Liver (tissue), 9 donors: ENCODE data around the gene UBE2D3. TPM values are rescaled to one million over a fixed set of nuclear protein-coding genes. Genes with fewer than 3 reads are reported as not detected.

Source experiments
- DNase-seq: peaks from one replicate; pipeline ENCODE4 v3.0.0-alpha.2; 2017; ENCODE audit warnings: low spot score
- H3K27ac ChIP-seq, 2 donors: one replicate each; pipeline ENCODE4 v1.7.0; 2013; ENCODE audit warnings: inconsistent platforms in 2 of 2, low read length in 2 of 2, control low read depth in 1 of 2, low read depth in 1 of 2, mild to moderate bottlenecking in 1 of 2
- H3K27me3 ChIP-seq, 4 donors: one replicate each; pipeline versions ENCODE4 v1.6.1 to v1.7.0; 2013; ENCODE audit warnings: low read length in 3 of 4, inconsistent platforms in 1 of 4, mild to moderate bottlenecking in 1 of 4, moderate library complexity in 1 of 4; ENCODE audit not compliant: control insufficient read depth in 4 of 4, insufficient read depth in 4 of 4
- H3K36me3 ChIP-seq, 4 donors: one replicate each; pipeline versions ENCODE4 v1.6.1 to v1.7.0; 2013; ENCODE audit warnings: low read length in 3 of 4, mild to moderate bottlenecking in 3 of 4, low read depth in 1 of 4, moderate library complexity in 1 of 4; ENCODE audit not compliant: control insufficient read depth in 4 of 4, insufficient read depth in 3 of 4
- H3K4me1 ChIP-seq, 4 donors: one replicate each; pipeline versions ENCODE4 v1.6.1 to v1.7.0; 2013; ENCODE audit warnings: low read length in 3 of 4, mild to moderate bottlenecking in 3 of 4, moderate library complexity in 1 of 4; ENCODE audit not compliant: control insufficient read depth in 4 of 4, insufficient read depth in 4 of 4
- H3K4me3 ChIP-seq, 3 donors: one replicate each; pipeline versions ENCODE4 v1.6.1 to v1.7.0; 2013; ENCODE audit warnings: low read length in 3 of 3, control low read depth in 1 of 3, low read depth in 1 of 3, mild to moderate bottlenecking in 1 of 3
- H3K9ac ChIP-seq, 2 donors: one replicate each; pipeline ENCODE4 v1.7.0; 2013; ENCODE audit warnings: low read length in 2 of 2, mild to moderate bottlenecking in 2 of 2, moderate library complexity in 2 of 2, control low read depth in 1 of 2, low read depth in 1 of 2
- H3K9me3 ChIP-seq, 4 donors: one replicate each; pipeline versions ENCODE4 v1.6.1 to v1.7.0; 2013; ENCODE audit warnings: low read length in 3 of 4; ENCODE audit not compliant: control insufficient read depth in 4 of 4
- EGR1 ChIP-seq, 2 donors: IDR thresholded peaks; 2 replicates each; pipeline ENCODE4 v1.6.1; 2016 to 2018; ENCODE audit warnings: antibody characterized with exemption in 2 of 2, low read depth in 2 of 2
- FOXA1 ChIP-seq: IDR thresholded peaks from 2 replicates; pipeline ENCODE4 v1.6.1; 2016; ENCODE audit warnings: antibody characterized with exemption
- FOXA2 ChIP-seq: IDR thresholded peaks from 2 replicates; pipeline ENCODE4 v1.6.1; 2016; ENCODE audit warnings: antibody characterized with exemption
- GABPA ChIP-seq, 2 donors: IDR thresholded peaks in 1 of 2; conservative IDR thresholded peaks in 1 of 2; 2 replicates each; pipeline ENCODE4 v1.6.1; 2016; ENCODE audit warnings: antibody characterized with exemption in 2 of 2, mild to moderate bottlenecking in 1 of 2, moderate library complexity in 1 of 2
- HNF4A ChIP-seq, 2 donors: conservative IDR thresholded peaks; 2 replicates each; pipeline ENCODE4 v1.6.1; 2016; ENCODE audit warnings: antibody characterized with exemption in 2 of 2, mild to moderate bottlenecking in 2 of 2
- HNF4G ChIP-seq: IDR thresholded peaks from 2 replicates; pipeline ENCODE4 v1.6.1; 2016; ENCODE audit warnings: antibody characterized with exemption
- JUND ChIP-seq, 2 donors: IDR thresholded peaks; 2 replicates each; pipeline ENCODE4 v1.6.1; 2016; ENCODE audit warnings: antibody characterized with exemption in 2 of 2
- NR2F2 ChIP-seq: IDR thresholded peaks from 2 replicates; pipeline ENCODE4 v1.6.1; 2016; ENCODE audit warnings: antibody characterized with exemption
- RAD21 ChIP-seq, 2 donors: IDR thresholded peaks; 2 replicates each; pipeline ENCODE4 v1.6.1; 2016; ENCODE audit warnings: antibody characterized with exemption in 2 of 2, mild to moderate bottlenecking in 2 of 2
- RXRA ChIP-seq, 2 donors: IDR thresholded peaks; 2 replicates each; pipeline ENCODE4 v1.6.1; 2017 to 2018; ENCODE audit warnings: antibody characterized with exemption in 2 of 2, mild to moderate bottlenecking in 1 of 2
- TAF1 ChIP-seq: conservative IDR thresholded peaks from 2 replicates; pipeline ENCODE4 v1.6.1; 2016; ENCODE audit warnings: antibody characterized with exemption, mild to moderate bottlenecking
- YY1 ChIP-seq: IDR thresholded peaks from 2 replicates; pipeline ENCODE4 v1.6.1; 2016; ENCODE audit warnings: antibody characterized with exemption, mild to moderate bottlenecking
- WGBS: extraction: QIAGEN DNeasy Blood & Tissue Kit; methylation state at CpG from one replicate; pipeline ENCODE4 v1.1.7; 2013; 5-methylcytosine and 5-hydroxymethylcytosine counted together
- polyA plus RNA-seq, 2 donors: library from polyadenylated mRNA; stranded (reverse) in 1 of 2; unstranded in 1 of 2; fragments of 200-250 nt in 1 of 2; fragments of >200 nt in 1 of 2; fragmentation: Nextera tagmentation in 1 of 2; extraction: Ambion mirVana in 1 of 2; gene quantifications; one replicate each; pipeline versions ENCODE4 v1.2.1 to v1.2.3, GENCODE V29; 2013 to 2015
- total RNA-seq, 2 donors: library from RNA; depleted of rRNA; stranded (reverse); fragments of >200 nt; gene quantifications; one replicate each; pipeline ENCODE4 v1.2.3, GENCODE V29; 2014
- TF ChIP-seq, protein P1 (sequence below): IDR thresholded peaks from 2 replicates; pipeline ENCODE4 v1.6.1; 2016; ENCODE audit warnings: antibody characterized with exemption
- TF ChIP-seq, protein P2 (sequence below): IDR thresholded peaks from 2 replicates; pipeline ENCODE4 v1.6.1; 2016; ENCODE audit warnings: antibody characterized with exemption
- TF ChIP-seq, protein P3 (sequence below): fragments of 150-350 bp; IDR thresholded peaks from 2 replicates; pipeline ENCODE4 v1.5.1; 2017; ENCODE audit warnings: improper control_type of control experiment, low read depth, low read length; ENCODE audit not compliant: missing input control
- TF ChIP-seq, protein P4 (sequence below): IDR thresholded peaks from 2 replicates; pipeline ENCODE4 v1.6.1; 2016; ENCODE audit warnings: antibody characterized with exemption, mild to moderate bottlenecking
- TF ChIP-seq, protein P5 (sequence below): IDR thresholded peaks from 2 replicates; pipeline ENCODE4 v1.6.1; 2016; ENCODE audit warnings: antibody characterized with exemption
- donor health status: healthy.
- donor health status: healthy.
- donor health status: healthy.
- donor health status: healthy.
- donor health status: healthy.

Gene UBE2D3
- total and polyA plus RNA-seq, 4 donors = 133 to 231 (median 150) TPM

DNA sequence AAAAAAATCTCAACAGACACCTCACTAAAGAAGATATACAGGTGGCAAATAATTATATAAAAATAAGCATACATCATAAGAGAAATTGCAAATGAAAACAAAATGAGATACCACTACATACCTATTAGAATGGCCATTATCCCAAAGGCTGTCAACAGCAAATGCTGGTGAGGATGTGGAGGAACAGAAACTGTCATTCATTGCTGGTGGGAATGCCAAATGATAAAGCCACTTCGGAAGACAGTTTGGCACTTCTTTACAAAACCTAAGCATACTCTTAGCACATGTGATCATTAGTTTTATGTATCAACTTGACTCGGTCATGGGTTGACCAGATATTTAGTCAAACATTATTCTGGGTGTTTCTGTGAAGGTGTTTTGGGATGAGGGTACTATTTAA is 53.1 kb downstream of the UBE2D3 start:
- Histone ChIP-seq H3K4me1 (peaks cover 0 to 6% (median 0%) of the 10 kb centered on the region in 4 donors), H3K36me3 (no peaks in the 10 kb centered on the region), H3K9ac (no peak overlapping the region), H3K27me3 (no peaks in the 10 kb centered on the region), H3K4me3 (no peak overlapping the region), H3K9me3 (no peaks in the 10 kb centered on the region), H3K27ac (no peak overlapping the region)
- WGBS = 69% methylated on average over 2 of the region's 2 CpGs
- no peak for DNase-seq
- TF ChIP-seq FOXA1 (no peak), GABPA (IDR thresholded peaks at IDR 0.05 in 1 of 2, conservative IDR thresholded peaks at IDR 0.05 in 1 of 2) (no peak), FOXA2 (no peak), JUND (IDR thresholded peaks at IDR 0.05) (no peak), HNF4G (no peak)
- TF ChIP-seq, protein P1, sequence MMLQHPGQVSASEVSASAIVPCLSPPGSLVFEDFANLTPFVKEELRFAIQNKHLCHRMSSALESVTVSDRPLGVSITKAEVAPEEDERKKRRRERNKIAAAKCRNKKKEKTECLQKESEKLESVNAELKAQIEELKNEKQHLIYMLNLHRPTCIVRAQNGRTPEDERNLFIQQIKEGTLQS = no peak

DNA sequence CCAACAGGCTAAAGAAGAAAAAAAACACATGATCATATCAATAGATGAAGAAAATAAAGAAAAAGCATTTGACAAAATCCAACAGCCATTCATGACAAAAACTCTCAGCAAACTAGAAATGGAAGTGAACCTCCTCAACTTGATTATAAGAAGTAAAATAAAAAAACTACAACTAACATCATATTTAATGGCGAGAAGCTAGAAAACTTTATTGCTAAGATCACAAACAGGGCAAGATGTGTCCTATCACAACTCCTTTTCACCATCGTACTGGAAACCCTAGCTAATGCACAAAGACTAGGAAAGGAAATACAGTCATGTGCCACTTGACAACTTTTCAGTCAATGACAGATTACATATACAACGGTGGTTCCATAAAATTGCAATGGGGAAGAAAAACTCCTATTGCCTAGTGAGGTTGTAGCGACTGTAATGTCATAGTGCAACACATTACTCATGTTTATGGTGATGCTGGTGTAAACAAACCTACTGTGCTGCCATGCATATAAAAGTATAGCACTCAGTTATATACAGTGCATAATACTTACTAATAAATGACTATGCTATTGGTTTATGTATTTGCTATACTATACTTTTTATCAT is 54.5 kb downstream of the UBE2D3 start:
- H3K27ac ChIP-seq = no peak overlapping the region
- no peak overlapping the region for H3K9ac ChIP-seq
- TF ChIP-seq HNF4A (conservative IDR thresholded peaks at IDR 0.05) (no peak), JUND (IDR thresholded peaks at IDR 0.05) (no peak), YY1 (no peak), TAF1 (no peak), GABPA (IDR thresholded peaks at IDR 0.05 in 1 of 2, conservative IDR thresholded peaks at IDR 0.05 in 1 of 2) (no peak), EGR1 (IDR thresholded peaks at IDR 0.05; ENCODE audit: low read depth in 2 of 2) (no peak), RAD21 (IDR thresholded peaks at IDR 0.05) (no peak), FOXA1 (no peak), RXRA (IDR thresholded peaks at IDR 0.05) (no peak), NR2F2 (no peak), FOXA2 (no peak)
- TF ChIP-seq, protein P1 = no peak
- TF ChIP-seq, protein P2, sequence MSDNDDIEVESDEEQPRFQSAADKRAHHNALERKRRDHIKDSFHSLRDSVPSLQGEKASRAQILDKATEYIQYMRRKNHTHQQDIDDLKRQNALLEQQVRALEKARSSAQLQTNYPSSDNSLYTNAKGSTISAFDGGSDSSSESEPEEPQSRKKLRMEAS = no peak
- TF ChIP-seq, protein P3, sequence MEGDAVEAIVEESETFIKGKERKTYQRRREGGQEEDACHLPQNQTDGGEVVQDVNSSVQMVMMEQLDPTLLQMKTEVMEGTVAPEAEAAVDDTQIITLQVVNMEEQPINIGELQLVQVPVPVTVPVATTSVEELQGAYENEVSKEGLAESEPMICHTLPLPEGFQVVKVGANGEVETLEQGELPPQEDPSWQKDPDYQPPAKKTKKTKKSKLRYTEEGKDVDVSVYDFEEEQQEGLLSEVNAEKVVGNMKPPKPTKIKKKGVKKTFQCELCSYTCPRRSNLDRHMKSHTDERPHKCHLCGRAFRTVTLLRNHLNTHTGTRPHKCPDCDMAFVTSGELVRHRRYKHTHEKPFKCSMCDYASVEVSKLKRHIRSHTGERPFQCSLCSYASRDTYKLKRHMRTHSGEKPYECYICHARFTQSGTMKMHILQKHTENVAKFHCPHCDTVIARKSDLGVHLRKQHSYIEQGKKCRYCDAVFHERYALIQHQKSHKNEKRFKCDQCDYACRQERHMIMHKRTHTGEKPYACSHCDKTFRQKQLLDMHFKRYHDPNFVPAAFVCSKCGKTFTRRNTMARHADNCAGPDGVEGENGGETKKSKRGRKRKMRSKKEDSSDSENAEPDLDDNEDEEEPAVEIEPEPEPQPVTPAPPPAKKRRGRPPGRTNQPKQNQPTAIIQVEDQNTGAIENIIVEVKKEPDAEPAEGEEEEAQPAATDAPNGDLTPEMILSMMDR = no peak
- TF ChIP-seq, protein P4, sequence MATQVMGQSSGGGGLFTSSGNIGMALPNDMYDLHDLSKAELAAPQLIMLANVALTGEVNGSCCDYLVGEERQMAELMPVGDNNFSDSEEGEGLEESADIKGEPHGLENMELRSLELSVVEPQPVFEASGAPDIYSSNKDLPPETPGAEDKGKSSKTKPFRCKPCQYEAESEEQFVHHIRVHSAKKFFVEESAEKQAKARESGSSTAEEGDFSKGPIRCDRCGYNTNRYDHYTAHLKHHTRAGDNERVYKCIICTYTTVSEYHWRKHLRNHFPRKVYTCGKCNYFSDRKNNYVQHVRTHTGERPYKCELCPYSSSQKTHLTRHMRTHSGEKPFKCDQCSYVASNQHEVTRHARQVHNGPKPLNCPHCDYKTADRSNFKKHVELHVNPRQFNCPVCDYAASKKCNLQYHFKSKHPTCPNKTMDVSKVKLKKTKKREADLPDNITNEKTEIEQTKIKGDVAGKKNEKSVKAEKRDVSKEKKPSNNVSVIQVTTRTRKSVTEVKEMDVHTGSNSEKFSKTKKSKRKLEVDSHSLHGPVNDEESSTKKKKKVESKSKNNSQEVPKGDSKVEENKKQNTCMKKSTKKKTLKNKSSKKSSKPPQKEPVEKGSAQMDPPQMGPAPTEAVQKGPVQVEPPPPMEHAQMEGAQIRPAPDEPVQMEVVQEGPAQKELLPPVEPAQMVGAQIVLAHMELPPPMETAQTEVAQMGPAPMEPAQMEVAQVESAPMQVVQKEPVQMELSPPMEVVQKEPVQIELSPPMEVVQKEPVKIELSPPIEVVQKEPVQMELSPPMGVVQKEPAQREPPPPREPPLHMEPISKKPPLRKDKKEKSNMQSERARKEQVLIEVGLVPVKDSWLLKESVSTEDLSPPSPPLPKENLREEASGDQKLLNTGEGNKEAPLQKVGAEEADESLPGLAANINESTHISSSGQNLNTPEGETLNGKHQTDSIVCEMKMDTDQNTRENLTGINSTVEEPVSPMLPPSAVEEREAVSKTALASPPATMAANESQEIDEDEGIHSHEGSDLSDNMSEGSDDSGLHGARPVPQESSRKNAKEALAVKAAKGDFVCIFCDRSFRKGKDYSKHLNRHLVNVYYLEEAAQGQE = no peak
- TF ChIP-seq, protein P5, sequence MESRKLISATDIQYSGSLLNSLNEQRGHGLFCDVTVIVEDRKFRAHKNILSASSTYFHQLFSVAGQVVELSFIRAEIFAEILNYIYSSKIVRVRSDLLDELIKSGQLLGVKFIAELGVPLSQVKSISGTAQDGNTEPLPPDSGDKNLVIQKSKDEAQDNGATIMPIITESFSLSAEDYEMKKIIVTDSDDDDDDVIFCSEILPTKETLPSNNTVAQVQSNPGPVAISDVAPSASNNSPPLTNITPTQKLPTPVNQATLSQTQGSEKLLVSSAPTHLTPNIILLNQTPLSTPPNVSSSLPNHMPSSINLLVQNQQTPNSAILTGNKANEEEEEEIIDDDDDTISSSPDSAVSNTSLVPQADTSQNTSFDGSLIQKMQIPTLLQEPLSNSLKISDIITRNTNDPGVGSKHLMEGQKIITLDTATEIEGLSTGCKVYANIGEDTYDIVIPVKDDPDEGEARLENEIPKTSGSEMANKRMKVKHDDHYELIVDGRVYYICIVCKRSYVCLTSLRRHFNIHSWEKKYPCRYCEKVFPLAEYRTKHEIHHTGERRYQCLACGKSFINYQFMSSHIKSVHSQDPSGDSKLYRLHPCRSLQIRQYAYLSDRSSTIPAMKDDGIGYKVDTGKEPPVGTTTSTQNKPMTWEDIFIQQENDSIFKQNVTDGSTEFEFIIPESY = no peak
- DNase-seq = no peak
- H3K9me3 ChIP-seq = no peaks in the 10 kb centered on the region
- no peak overlapping the region for H3K4me3 ChIP-seq
- no peaks in the 10 kb centered on the region for H3K36me3 ChIP-seq
- H3K4me1 ChIP-seq = no peaks in the 10 kb centered on the region
- H3K27me3 ChIP-seq = no peaks in the 10 kb centered on the region
- WGBS = 84% methylated on average over 4 of the region's 4 CpGs
